Gastrocnemius medialis (tissue), 4 donors: ENCODE results near the gene HIVEP3. TPM values are rescaled to one million over a fixed set of nuclear protein-coding genes. Genes with fewer than 3 reads are reported as not detected.

ENCODE experiments used
- ATAC-seq, 2 donors: fragments of 150-250 bp; one replicate each; pipeline ENCODE4 v1.9.1; 2016
- DNase-seq, 2 donors: peaks; one replicate each; pipeline ENCODE4 v3.0.0-alpha.2; 2019
- H3K27ac ChIP-seq, 4 donors: fragments of 200-600 bp; sonication (generic); 1 replicate in 1 of 4; 2 replicates in 3 of 4; pipeline ENCODE4 v1.5.1; 2016 to 2018; ENCODE audit warnings: mild to moderate bottlenecking in 2 of 4, moderate library complexity in 1 of 4
- H3K27me3 ChIP-seq, 3 donors: fragments of 200-600 bp; sonication (generic) in 2 of 3; 1 replicate in 1 of 3; 2 replicates in 2 of 3; pipeline versions ENCODE4 v1.5.1 to v1.6.0; 2016 to 2019; ENCODE audit warnings: mild to moderate bottlenecking in 1 of 3, moderate library complexity in 1 of 3
- H3K36me3 ChIP-seq, 2 donors: fragments of 200-600 bp; sonication (generic) in 1 of 2; one replicate each; pipeline ENCODE4 v1.5.1; 2017 to 2018
- H3K4me1 ChIP-seq, 2 donors: fragments of 200-600 bp; sonication (generic) in 1 of 2; one replicate each; pipeline ENCODE4 v1.5.1; 2016 to 2017; ENCODE audit warnings: mild to moderate bottlenecking in 2 of 2
- H3K4me3 ChIP-seq, 4 donors: fragments of 200-600 bp; sonication (generic) in 3 of 4; 1 replicate in 1 of 4; 2 replicates in 3 of 4; pipeline ENCODE4 v1.5.1; 2016 to 2019; ENCODE audit warnings: mild to moderate bottlenecking in 2 of 4
- H3K9me3 ChIP-seq, 3 donors: fragments of 200-600 bp; sonication (generic) in 2 of 3; 1 replicate in 1 of 3; 2 replicates in 2 of 3; pipeline ENCODE4 v1.5.1; 2016 to 2019
- POLR2A ChIP-seq, 2 donors: fragments of 450-650 bp; IDR thresholded peaks; one replicate each; pipeline ENCODE4 v1.6.1; 2017; ENCODE audit warnings: antibody characterized with exemption in 2 of 2, mild to moderate bottlenecking in 2 of 2, moderate library complexity in 2 of 2
- in situ Hi-C, 4 donors: fragments of 200-750 bp; cut with MboI; loops; one replicate each; pipeline versions ENCODE4 v1.15.0 to v1.8.0; 2017; ENCODE audit warnings: low sequenced_read_pairs in 4 of 4
- intact Hi-C: fragments of 100-400 bp; cut with DNase I; formaldehyde crosslinking; loops from one replicate; pipeline ENCODE4 v1.15.1; 2023; ENCODE audit warnings: low total_unique reads
- total RNA-seq, 4 donors: library from RNA; depleted of rRNA; stranded (reverse); fragments of >200 nt; gene quantifications; one replicate each; pipeline versions ENCODE4 v1.1.0 to v1.2.3, GENCODE V29; 2016
- TF ChIP-seq, protein P1 (sequence below), 5 experiments: fragments of 450-650 bp in 3 of 5; fragments of 200-600 bp in 2 of 5; sonication (generic) in 2 of 5; IDR thresholded peaks in 4 of 5; conservative IDR thresholded peaks in 1 of 5; 1 replicate in 4 of 5; 2 replicates in 1 of 5; pipeline ENCODE4 v1.5.1; 2016 to 2019; ENCODE audit warnings: antibody characterized with exemption in 5 of 5, mild to moderate bottlenecking in 3 of 5, moderate library complexity in 3 of 5

Gene HIVEP3
- total RNA-seq, 4 donors from 2014 or later = 0.80 to 1.8 (median 1.3) TPM

DNA sequence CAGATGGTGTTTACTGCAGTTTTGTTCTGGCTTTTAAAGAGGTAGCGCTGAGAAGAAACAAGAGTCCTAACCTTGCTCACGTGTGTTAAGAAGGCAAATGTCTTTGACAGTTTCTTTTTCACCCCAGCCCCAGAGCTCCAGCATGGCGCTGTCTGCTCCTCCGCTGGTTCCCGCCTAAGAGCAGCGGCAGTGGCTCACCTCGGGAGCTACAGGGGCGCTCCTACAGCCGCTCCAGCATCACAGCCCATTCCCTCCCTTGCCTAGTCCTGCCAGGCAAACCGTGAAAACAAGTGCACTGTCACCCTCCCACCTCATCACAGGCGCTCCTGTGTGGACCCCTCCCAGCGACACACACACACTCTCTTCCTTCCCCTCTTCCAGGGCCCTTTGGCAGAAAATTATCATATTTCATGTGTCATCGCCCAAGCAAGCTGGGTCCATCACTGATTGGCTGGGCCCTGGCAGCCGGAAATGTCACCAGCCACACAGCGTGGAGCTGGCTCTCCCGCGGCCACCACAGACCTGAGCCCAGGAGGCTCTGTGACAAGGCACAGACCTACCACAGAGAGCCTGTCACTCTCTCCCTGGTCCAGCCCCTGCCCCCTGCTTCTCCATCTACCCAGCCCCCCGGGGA is 1.2 kb upstream of the HIVEP3 start:
- H3K4me3 ChIP-seq = peak overlapping the region; percentile 53 to 70 (median 55)
- TF ChIP-seq POLR2A (IDR thresholded peaks at IDR 0.05) = peak; percentile 69 to 80
- TF ChIP-seq, protein P1, sequence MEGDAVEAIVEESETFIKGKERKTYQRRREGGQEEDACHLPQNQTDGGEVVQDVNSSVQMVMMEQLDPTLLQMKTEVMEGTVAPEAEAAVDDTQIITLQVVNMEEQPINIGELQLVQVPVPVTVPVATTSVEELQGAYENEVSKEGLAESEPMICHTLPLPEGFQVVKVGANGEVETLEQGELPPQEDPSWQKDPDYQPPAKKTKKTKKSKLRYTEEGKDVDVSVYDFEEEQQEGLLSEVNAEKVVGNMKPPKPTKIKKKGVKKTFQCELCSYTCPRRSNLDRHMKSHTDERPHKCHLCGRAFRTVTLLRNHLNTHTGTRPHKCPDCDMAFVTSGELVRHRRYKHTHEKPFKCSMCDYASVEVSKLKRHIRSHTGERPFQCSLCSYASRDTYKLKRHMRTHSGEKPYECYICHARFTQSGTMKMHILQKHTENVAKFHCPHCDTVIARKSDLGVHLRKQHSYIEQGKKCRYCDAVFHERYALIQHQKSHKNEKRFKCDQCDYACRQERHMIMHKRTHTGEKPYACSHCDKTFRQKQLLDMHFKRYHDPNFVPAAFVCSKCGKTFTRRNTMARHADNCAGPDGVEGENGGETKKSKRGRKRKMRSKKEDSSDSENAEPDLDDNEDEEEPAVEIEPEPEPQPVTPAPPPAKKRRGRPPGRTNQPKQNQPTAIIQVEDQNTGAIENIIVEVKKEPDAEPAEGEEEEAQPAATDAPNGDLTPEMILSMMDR (IDR thresholded peaks at IDR 0.05 in 4 of 5, conservative IDR thresholded peaks at IDR 0.05 in 1 of 5) = no peak
- ATAC-seq (peak; percentile 74 to 79), DNase-seq (peak; percentile 63 to 86)
- in situ Hi-C loops = no loop called here
- peak overlapping the region; percentile 81 to 84 (median 83) for H3K27ac ChIP-seq
- peaks cover 37% of the 10 kb centered on the region in 2 donors for H3K4me1 ChIP-seq
- H3K27me3 ChIP-seq = no peaks in the 10 kb centered on the region
- no peaks in the 10 kb centered on the region for H3K9me3 ChIP-seq
- no peaks in the 10 kb centered on the region for H3K36me3 ChIP-seq
- intact Hi-C loops = loop anchor here (2.0 kb wide), 4 partner anchors 37 to 115 kb away; no protein-coding TSS in a partner anchor

DNA sequence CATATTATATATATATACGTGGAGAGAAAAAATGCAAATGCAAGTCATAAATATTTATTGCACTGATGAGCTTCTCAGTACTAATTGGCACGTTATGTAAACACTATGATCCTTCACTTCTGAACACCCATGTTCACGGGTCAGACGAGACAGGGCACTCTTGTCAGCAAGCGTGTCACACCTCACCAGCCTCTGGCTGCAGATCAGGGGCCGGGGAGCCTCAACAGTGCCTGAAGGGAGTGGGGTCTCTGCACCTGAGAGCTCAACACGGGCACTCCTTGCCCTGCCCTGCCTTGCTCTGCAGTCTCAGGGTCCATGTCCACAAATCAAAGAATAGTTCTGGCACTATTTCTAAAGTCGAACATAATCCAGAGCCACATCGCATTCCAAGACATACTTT is 409 bp upstream of the HIVEP3 start:
- Histone ChIP-seq H3K4me1 (peaks cover 37% of the 10 kb centered on the region in 2 donors), H3K27me3 (no peaks in the 10 kb centered on the region), H3K27ac (peak overlapping the region; percentile 81 to 84 (median 83)), H3K36me3 (no peaks in the 10 kb centered on the region), H3K9me3 (no peaks in the 10 kb centered on the region), H3K4me3 (peak overlapping the region; percentile 53 to 70 (median 64))
- in situ Hi-C loops (no loop called here), intact Hi-C loops (no loop called here)
- ATAC-seq (no peak), DNase-seq (no peak)
- TF ChIP-seq, protein P1 (IDR thresholded peaks at IDR 0.05 in 4 of 5, conservative IDR thresholded peaks at IDR 0.05 in 1 of 5) = no peak
- no peak for TF ChIP-seq POLR2A (IDR thresholded peaks at IDR 0.05)

DNA sequence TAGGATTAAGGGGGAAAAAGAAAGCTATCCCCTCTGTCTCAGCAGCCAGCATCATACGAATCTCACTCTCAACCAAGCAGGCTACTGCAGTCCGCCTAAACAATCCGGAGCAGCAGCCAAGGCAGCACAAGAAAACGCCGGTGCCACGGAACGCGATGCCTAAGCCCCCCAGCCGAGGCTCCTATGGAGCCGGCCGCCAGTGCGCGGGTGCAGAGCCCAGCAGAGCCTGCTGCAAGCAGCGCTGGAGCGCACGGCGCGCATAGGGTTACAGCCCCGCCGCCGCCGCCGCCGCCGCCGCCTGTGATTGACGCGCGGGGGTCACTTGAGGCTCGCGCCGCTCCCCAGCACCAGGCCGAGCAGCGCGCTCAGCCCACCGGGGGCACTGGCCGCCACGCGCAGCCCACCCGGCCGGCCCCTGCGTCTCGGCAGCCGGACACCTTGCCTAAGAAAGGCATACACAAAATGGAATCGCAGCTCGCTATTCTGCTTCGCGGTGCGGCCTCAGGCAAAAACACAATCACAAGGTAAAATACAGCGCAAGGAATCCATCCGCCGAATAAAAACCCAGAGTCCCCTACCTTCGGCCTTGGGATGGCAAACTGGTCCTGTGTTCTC is 780 bp downstream of the HIVEP3 start:
- H3K4me1 ChIP-seq = peaks cover 37% of the 10 kb centered on the region in 2 donors
- DNase-seq = peak in 1 of 2 donors; percentile 45
- H3K4me3 ChIP-seq = peak overlapping the region; percentile 64 to 70 (median 66)
- H3K9me3 ChIP-seq = no peaks in the 10 kb centered on the region
- no peaks in the 10 kb centered on the region for H3K27me3 ChIP-seq
- TF ChIP-seq, protein P1 (IDR thresholded peaks at IDR 0.05 in 4 of 5, conservative IDR thresholded peaks at IDR 0.05 in 1 of 5) = no peak
- TF ChIP-seq POLR2A (IDR thresholded peaks at IDR 0.05) = no peak
- intact Hi-C loops = no loop called here
- peak; percentile 47 to 48 for ATAC-seq
- in situ Hi-C loops = no loop called here
- H3K27ac ChIP-seq = peak overlapping the region; percentile 81 to 84 (median 83)
- no peaks in the 10 kb centered on the region for H3K36me3 ChIP-seq

DNA sequence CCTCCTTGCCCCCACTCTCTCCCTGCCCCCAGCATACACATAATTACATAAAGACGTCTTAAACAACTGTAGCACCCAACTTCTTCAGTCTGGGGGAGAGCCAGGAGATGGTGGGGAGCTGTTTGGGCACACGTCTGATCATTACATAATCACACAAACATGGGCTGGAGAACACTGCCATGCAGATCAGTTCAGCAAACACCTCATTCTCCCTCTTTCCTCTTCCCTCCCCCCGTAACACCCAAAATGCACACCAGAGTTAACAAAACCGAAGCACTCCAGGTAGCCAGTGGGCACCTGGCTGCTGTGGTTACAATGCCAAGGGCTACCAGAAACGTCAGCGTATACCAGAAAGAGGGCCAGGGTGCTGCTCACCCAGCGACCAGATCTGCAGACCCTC is 1.6 kb downstream of the HIVEP3 start:
- peak overlapping the region; percentile 64 to 70 (median 66) for H3K4me3 ChIP-seq
- in situ Hi-C loops (no loop called here), intact Hi-C loops (no loop called here)
- peaks cover 37% of the 10 kb centered on the region in 2 donors for H3K4me1 ChIP-seq
- H3K27ac ChIP-seq = peak overlapping the region in 2 of 4 donors; percentile 83 to 84
- TF ChIP-seq, protein P1 (IDR thresholded peaks at IDR 0.05 in 4 of 5, conservative IDR thresholded peaks at IDR 0.05 in 1 of 5) = no peak
- no peak for TF ChIP-seq POLR2A (IDR thresholded peaks at IDR 0.05)
- no peaks in the 10 kb centered on the region for H3K27me3 ChIP-seq
- no peak for DNase-seq
- no peaks in the 10 kb centered on the region for H3K36me3 ChIP-seq
- no peak for ATAC-seq
- H3K9me3 ChIP-seq = no peaks in the 10 kb centered on the region
